Right renal cortex interstitium (tissue), 3 donors: ENCODE data around the gene AIF1L. TPM values are rescaled to one million over a fixed set of nuclear protein-coding genes. Genes with fewer than 3 reads are reported as not detected.

Source experiments
- DNase-seq, 3 donors: peaks; one replicate each; pipeline ENCODE4 v3.0.0-alpha.2; 2013; ENCODE audit warnings: low read depth in 3 of 3, low spot score in 2 of 3
- polyA plus RNA-seq, 3 donors: library from polyadenylated mRNA; unstranded; fragments of 120-200 nt; gene quantifications; one replicate each; pipeline ENCODE4 v1.2.1, GENCODE V29; 2013; ENCODE audit not compliant: insufficient read length in 3 of 3

The AIF1L gene
- polyA plus RNA-seq, 3 donors = 355 to 428 (median 401) TPM

GRCh38 chr9:131076347-131077195 lies 19.8 kb upstream of the AIF1L start:
- no peak for DNase-seq

DNA sequence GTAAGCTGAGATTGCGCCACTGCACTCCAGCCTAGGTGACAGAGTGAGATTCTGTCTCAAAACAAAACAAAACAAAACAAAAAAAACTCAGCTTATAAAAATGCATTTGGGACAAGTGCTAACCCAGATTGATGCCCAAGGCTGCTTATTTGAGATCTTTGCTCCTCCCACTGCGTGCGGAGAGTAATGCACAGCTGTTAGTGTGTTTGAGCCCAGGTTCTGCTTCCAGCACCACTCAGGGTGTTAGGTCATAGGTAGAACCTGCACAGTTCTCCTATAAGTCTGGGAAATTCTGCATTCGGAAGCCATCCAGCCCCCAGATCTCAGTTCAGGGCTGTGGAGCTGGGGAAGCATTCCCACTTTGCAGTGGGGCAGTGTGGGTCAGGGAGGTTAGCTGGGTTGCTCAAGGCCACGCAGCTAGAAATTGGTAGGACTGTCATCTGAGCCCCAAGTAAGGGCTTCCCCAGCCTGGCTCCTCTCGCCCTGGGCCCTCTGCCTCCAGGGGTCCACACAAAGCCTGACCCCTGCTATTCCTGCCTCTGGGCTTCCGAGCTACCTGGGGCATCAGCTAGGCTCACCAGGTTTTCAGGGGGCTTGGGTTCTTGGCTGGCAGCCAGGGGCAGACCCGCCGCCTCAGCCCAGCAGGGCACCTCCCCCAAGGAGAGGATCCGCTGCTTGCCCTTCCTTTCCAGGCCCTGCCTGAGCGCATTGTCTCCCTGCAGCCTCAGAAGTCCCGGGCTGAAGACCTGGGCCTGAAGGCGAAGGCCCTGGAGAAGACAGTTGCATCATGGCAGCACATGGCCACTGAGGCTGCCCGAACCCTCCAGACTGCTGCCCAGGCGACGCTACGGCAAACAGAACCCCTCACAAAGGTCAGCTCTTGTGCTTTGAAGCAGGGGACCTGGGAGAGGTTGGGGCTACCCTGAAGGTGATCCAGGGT lies 17.6 kb upstream of the AIF1L start:
- no peak for DNase-seq

GRCh38 chr9:131080589-131080988 lies 15.7 kb upstream of the AIF1L start:
- DNase-seq = no peak

GRCh38 chr9:131081868-131082267 lies 14.5 kb upstream of the AIF1L start:
- no peak for DNase-seq

GRCh38 chr9:131082774-131083512 lies 13.4 kb upstream of the AIF1L start:
- DNase-seq = no peak

- DNase-seq = no peak
These were observed 11.5 kb upstream of the AIF1L start for GRCh38 chr9:131084661-131085369.

DNA sequence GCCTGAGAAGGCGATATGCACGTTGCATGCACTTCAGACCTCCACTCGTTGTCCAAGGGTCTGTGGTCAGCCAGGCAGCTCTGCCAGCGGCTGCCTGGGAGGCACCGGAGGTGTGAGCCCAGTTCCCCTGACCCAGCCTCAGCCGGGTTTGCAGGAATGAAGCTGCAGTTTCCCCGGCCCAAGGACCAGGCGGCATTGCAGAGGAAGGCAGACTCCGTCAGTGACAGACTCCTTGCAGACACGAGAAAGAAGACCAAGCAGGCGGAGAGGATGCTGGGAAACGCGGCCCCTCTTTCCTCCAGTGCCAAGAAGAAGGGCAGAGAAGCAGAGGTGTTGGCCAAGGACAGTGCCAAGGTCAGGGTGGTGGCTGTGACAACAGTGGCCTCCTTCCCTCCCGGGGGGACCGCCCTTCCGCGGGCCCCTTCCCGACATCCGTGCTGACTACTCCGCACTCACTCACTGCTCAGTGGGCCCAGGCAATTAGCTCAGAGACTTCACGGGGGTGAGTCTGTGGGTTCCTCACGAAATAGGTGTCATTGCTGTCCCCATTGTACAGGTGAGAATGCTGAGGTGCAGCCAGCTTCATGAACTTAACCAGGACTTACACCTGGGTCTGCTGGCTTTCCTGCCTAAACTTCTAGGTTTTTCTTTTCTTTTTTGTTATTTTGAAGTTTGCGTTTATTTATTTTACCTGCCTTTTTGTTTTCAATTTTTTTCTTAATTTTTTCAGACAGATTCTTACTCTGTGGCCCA lies 10.8 kb upstream of the AIF1L start:
- no peak for DNase-seq

- no peak for DNase-seq
These were observed 8.9 kb upstream of the AIF1L start for GRCh38 chr9:131087354-131087893.

DNA sequence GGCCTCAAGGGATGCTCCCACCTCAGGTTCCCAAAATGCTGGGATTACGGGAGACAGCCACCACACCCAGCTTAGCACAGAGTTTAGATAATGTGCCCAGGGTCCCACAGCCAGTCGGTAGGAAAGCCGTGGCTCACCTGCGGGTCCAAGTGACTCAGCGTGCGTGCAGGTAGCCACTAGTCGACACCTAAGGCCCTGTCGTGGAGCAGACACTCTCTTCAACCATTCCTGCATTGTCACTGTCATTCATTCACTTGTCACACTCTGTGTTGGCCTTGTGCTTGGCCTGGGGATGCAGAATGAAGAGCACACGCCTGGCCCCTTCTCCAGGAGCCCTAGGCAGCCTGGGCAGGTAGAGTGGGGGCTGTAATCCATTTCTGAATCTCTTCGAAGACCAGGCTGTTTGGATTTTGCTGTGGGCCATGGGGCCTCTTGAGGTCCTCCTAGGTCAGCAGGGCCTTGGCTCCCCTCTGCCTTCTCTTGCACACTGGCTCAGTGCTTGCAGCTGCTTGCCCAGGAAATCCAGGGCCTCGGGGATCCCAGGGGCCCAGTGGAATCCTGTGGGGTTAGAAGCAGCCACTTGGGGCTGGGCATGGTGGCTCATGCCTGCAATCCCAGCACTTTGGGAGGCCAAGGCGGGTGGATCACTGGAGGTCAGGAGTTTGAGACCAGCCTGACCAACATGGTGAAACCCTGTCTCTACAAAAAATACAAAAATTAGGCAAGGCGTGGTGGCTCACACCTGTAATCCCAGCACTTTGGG lies 6.1 kb upstream of the AIF1L start:
- no peak for DNase-seq

- DNase-seq = no peak
These were observed 4.9 kb upstream of the AIF1L start for GRCh38 chr9:131091352-131091992.

- DNase-seq = no peak
These were observed 4.3 kb upstream of the AIF1L start for GRCh38 chr9:131092030-131092429.

GRCh38 chr9:131092548-131093440 lies 3.5 kb upstream of the AIF1L start:
- DNase-seq = no peak

- DNase-seq = no peak
These were observed 2.3 kb upstream of the AIF1L start for GRCh38 chr9:131094015-131094414.

GRCh38 chr9:131094622-131095021 lies 1.7 kb upstream of the AIF1L start:
- DNase-seq = no peak

DNA sequence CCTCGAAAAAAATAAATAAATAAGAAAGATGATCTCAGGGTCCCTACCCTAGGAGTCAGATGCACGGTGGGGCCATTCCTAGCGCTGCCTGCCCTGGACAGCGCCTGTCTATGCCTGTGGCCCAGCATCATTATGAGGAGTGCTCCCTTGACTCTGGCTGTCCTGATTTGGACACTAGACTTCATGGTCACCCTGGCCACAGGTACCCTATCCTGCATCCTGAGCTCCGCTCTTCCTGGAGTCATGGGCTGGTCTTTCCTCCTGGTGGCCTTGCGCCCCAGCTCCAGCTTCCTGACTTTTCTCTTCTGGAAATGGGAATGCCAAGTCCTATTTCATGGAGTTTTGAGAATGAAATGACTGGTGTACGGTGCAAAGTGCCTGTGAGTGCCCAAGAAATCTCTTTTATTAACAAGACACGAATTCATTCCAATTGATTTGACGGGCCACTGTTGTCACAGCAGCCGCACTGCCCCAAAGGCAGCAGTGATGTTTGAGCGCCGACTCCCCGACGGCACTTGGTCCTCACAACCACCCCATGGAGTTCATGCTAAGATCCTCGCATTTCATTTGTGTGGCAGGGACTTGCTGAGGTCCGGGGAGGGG lies 564 bp upstream of the AIF1L start:
- DNase-seq = no peak

DNA sequence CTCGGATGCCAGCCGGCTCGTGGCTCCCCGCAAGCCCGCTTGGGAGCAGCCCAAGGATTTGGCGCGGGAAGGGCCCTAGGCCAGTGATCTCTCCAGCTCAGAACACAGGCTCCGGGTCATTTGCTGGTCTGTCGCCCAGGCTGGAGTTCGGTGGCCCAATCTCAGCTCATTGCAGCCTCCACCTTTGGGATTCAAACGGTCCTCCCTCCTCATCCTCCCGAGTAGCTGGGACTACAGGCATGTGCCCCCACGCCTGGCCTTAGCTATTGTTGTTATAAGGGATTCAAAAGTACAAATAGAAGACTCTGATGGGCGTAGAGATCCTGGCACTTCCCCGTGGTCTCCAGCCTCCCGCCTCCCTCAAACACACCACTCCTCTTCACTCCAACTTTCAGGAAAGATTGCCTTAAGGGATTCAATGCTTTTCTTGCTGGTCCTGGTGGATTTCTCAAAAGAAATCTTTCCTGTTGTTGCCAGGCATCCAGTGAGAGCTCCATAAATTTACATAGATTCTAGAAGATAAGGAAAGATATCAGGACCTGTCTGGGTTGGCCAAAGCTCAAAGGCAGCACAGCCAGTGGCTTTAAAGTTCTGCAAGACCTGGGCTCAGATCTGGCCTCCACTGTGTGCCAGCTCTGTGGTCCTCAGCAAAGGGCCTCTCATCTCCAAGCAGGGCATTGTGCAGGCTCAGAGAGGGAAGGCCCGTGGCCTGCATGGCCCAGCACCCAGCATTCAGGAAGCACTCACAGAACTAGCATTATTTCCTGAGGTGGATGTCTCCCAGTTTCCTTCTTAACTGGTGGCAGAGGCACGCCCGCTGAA lies 1.0 kb downstream of the AIF1L start:
- no peak for DNase-seq
